Loucy (cell line): ENCODE results near the gene LRBA.

Experiments
- H2AFZ ChIP-seq: fragments of 200-600 bp; sonication (generic); 2 replicates; pipeline ENCODE4 v1.6.0; 2016; ENCODE audit warnings: antibody characterized with exemption, mild to moderate bottlenecking, low read length, moderate library complexity
- H3F3A ChIP-seq: fragments of 200-600 bp; 2 replicates; pipeline ENCODE4 v1.6.0; 2016; ENCODE audit warnings: antibody characterized with exemption, low read depth, mild to moderate bottlenecking
- H3K27me3 ChIP-seq: fragments of 200-600 bp; sonication (generic); 2 replicates; pipeline ENCODE4 v1.6.1; 2014; ENCODE audit warnings: low read length, mild to moderate bottlenecking; ENCODE audit not compliant: insufficient read depth, poor library complexity, severe bottlenecking
- H3K36me3 ChIP-seq: fragments of 200-600 bp; sonication (generic); 2 replicates; pipeline ENCODE4 v1.6.1; 2016; ENCODE audit warnings: low read length; ENCODE audit not compliant: insufficient read depth
- H3K4me1 ChIP-seq: fragments of 200-600 bp; sonication (generic); 2 replicates; pipeline ENCODE4 v1.5.1; 2014; ENCODE audit warnings: low read length, mild to moderate bottlenecking; ENCODE audit not compliant: insufficient read depth, poor library complexity, severe bottlenecking
- H3K4me2 ChIP-seq: fragments of 200-600 bp; sonication (generic); 2 replicates; pipeline ENCODE4 v1.6.0; 2014; ENCODE audit warnings: antibody characterized with exemption, low read length, low read depth, mild to moderate bottlenecking; ENCODE audit not compliant: poor library complexity, severe bottlenecking
- H3K4me3 ChIP-seq: fragments of 200-600 bp; sonication (generic); 2 replicates; pipeline ENCODE4 v1.5.1; 2014; ENCODE audit warnings: low read length, mild to moderate bottlenecking, mixed read lengths; ENCODE audit not compliant: poor library complexity, severe bottlenecking
- H3K79me2 ChIP-seq: fragments of 200-600 bp; sonication (generic); 2 replicates; pipeline ENCODE4 v1.6.1; 2014; ENCODE audit warnings: low read length; ENCODE audit not compliant: insufficient read depth
- H3K9ac ChIP-seq: fragments of 200-600 bp; sonication (generic); 2 replicates; pipeline ENCODE4 v1.6.0; 2014; ENCODE audit warnings: mild to moderate bottlenecking, low read depth, low read length, moderate library complexity; ENCODE audit not compliant: poor library complexity, severe bottlenecking
- H3K9me2 ChIP-seq: fragments of 200-600 bp; sonication (generic); replicated peaks from 2 replicates; pipeline ENCODE4 v1.6.1; 2016; ENCODE audit warnings: low read depth, low read length, mixed read lengths
- H3K9me3 ChIP-seq: fragments of 200-600 bp; sonication (generic); 2 replicates; pipeline ENCODE4 v1.6.1; 2014; ENCODE audit warnings: mild to moderate bottlenecking, antibody characterized with exemption, low read length, low read depth; ENCODE audit not compliant: insufficient read depth
- H4K20me1 ChIP-seq: fragments of 200-600 bp; sonication (generic); 2 replicates; pipeline ENCODE4 v1.6.0; 2014; ENCODE audit warnings: antibody characterized with exemption, low read length, mild to moderate bottlenecking; ENCODE audit not compliant: insufficient read depth, poor library complexity, severe bottlenecking
- CTCF ChIP-seq: fragments of 200-600 bp; sonication (generic); conservative IDR thresholded peaks from 2 replicates; pipeline ENCODE4 v1.5.1; 2014; ENCODE audit warnings: mild to moderate bottlenecking, antibody characterized with exemption, low read length
- EZH2phosphoT487 ChIP-seq: fragments of 200-600 bp; IDR thresholded peaks from 2 replicates; pipeline ENCODE4 v1.6.1; 2018; ENCODE audit warnings: antibody characterized with exemption, mild to moderate bottlenecking, moderate library complexity, borderline replicate concordance

Gene LRBA

DNA sequence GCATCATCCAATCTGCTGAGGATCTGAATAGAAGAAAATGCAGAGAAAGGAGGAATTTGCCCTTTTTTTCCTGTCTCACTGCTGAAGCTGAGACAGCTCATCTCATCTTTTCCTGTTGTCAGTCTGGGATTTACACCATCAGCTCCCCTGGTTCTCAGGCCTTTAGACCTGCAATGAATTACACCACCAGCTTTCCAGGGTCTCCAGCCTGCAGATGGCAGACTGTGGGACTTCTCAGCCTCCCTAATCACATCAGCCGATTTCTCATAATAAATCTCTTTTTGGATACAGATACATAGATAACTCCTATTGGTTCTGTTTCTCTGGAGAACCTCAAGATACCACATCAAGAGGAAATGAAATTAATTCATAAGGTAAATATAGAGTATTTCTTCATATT, 567.7 kb downstream of the LRBA start:
- H3K9me3 ChIP-seq, result no peaks in the 10 kb centered on the region
- no peaks in the 10 kb centered on the region for H3K36me3 ChIP-seq
- no peaks in the 10 kb centered on the region for H4K20me1 ChIP-seq
- no peaks in the 10 kb centered on the region for H3K9me2 ChIP-seq
- H3K4me2 ChIP-seq, result no peak overlapping the region
- TF ChIP-seq CTCF (no peak), EZH2phosphoT487 (no peak)
- H3K27me3 ChIP-seq, result no peaks in the 10 kb centered on the region
- H3K4me1 ChIP-seq, result no peaks in the 10 kb centered on the region
- no peaks in the 10 kb centered on the region for H3F3A ChIP-seq
- H3K9ac ChIP-seq, result no peak overlapping the region
- H3K4me3 ChIP-seq, result no peak overlapping the region
- no peaks in the 10 kb centered on the region for H3K79me2 ChIP-seq
- no peak overlapping the region for H2AFZ ChIP-seq

DNA sequence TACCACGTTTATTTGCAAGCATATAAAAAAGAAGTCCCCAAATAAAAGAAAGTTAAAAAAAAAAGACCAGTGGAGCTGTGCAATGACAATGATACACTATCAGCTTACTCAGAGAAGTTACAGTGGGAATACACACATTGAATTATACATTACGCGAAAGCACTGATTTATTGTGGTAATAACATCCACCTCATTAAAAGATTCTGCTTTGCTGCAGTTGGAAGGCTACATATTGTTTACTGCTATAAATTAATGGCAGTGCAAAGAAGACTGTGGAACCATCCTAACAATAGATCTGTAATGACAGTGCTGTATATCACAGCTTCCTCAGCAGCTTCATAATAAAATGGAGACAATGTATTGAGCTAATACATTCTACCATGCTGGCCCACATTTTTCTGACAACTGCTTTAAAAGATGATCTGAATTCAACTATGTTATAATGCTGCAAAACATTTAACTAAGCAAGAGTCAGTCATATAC, 575.6 kb downstream of the LRBA start:
- Histone ChIP-seq H3K27me3 (no peaks in the 10 kb centered on the region), H3K9ac (no peak overlapping the region)
- TF ChIP-seq CTCF (no peak), EZH2phosphoT487 (no peak)

GRCh38 chr4:150436598-150437370, 578.3 kb downstream of the LRBA start:
- H3F3A ChIP-seq, result no peaks in the 10 kb centered on the region
- no peak overlapping the region for H2AFZ ChIP-seq
- no peaks in the 10 kb centered on the region for H3K4me1 ChIP-seq
- no peak overlapping the region for H3K4me2 ChIP-seq
- H3K36me3 ChIP-seq, result peaks cover 3% of the 10 kb centered on the region; the same call in 1 of the 2 replicates
- H3K9me2 ChIP-seq, result no peaks in the 10 kb centered on the region
- H3K4me3 ChIP-seq, result no peak overlapping the region
- no peak overlapping the region for H3K9ac ChIP-seq
- no peaks in the 10 kb centered on the region for H4K20me1 ChIP-seq
- TF ChIP-seq CTCF (no peak), EZH2phosphoT487 (no peak)
- no peaks in the 10 kb centered on the region for H3K27me3 ChIP-seq
- no peaks in the 10 kb centered on the region for H3K79me2 ChIP-seq
- no peaks in the 10 kb centered on the region for H3K9me3 ChIP-seq

More for the DNA sequence above, 575.6 kb downstream of the LRBA start:
- Histone ChIP-seq H3K36me3 (peaks cover 3% of the 10 kb centered on the region; the same call in 1 of the 2 replicates), H3F3A (no peaks in the 10 kb centered on the region), H3K9me3 (no peaks in the 10 kb centered on the region), H3K9me2 (no peaks in the 10 kb centered on the region), H2AFZ (no peak overlapping the region), H3K4me3 (no peak overlapping the region), H3K4me1 (no peaks in the 10 kb centered on the region), H4K20me1 (no peaks in the 10 kb centered on the region), H3K79me2 (no peaks in the 10 kb centered on the region), H3K4me2 (no peak overlapping the region)
